Thyroid gland (tissue), 4 donors: Measurements from ENCODE around the gene OR51B2. TPM values are rescaled to one million over a fixed set of nuclear protein-coding genes. Genes with fewer than 3 reads are reported as not detected.

Experiments
- DNase-seq, 2 donors: peaks; one replicate each; pipeline ENCODE4 v3.0.0-alpha.2; 2019
- H3K27ac ChIP-seq, 3 donors: fragments of 200-600 bp; sonication (generic); 1 replicate in 2 of 3; 2 replicates in 1 of 3; pipeline ENCODE4 v1.5.1; 2016 to 2019; ENCODE audit warnings: mild to moderate bottlenecking in 1 of 3, moderate library complexity in 1 of 3
- H3K27me3 ChIP-seq: fragments of 200-600 bp; sonication (generic); one replicate; pipeline ENCODE4 v1.5.1; 2019
- H3K36me3 ChIP-seq, 2 donors: fragments of 200-600 bp; sonication (generic); one replicate each; pipeline ENCODE4 v1.5.1; 2016 to 2019
- H3K4me1 ChIP-seq, 2 donors: fragments of 200-600 bp; sonication (generic); one replicate each; pipeline ENCODE4 v1.5.1; 2017 to 2019
- H3K4me3 ChIP-seq, 3 donors: fragments of 200-600 bp; sonication (generic); replicated peaks in 1 of 3; 1 replicate in 2 of 3; 2 replicates in 1 of 3; pipeline ENCODE4 v1.5.1; 2016; ENCODE audit warnings: mild to moderate bottlenecking in 1 of 3
- H3K9me3 ChIP-seq: fragments of 200-600 bp; sonication (generic); one replicate; pipeline ENCODE4 v1.5.1; 2017
- CTCF ChIP-seq, 6 experiments: fragments of 200-600 bp in 3 of 6; fragments of 450-650 bp in 3 of 6; sonication (generic) in 3 of 6; IDR thresholded peaks; one replicate each; pipeline ENCODE4 v1.5.1; 2016 to 2019; ENCODE audit warnings: antibody characterized with exemption in 6 of 6, mild to moderate bottlenecking in 2 of 6, inconsistent platforms in 1 of 6, moderate library complexity in 1 of 6
- POLR2A ChIP-seq, 2 donors: fragments of 450-650 bp; IDR thresholded peaks; one replicate each; pipeline ENCODE4 v1.6.1; 2017; ENCODE audit warnings: antibody characterized with exemption in 2 of 2, mild to moderate bottlenecking in 2 of 2, moderate library complexity in 1 of 2
- WGBS, 2 donors: methylation state at CpG; one replicate each; pipeline ENCODE4 v1.1.5; 2017; 5-methylcytosine and 5-hydroxymethylcytosine counted together
- intact Hi-C: fragments of 100-400 bp; cut with DNase I; formaldehyde crosslinking; loops from one replicate; pipeline ENCODE4 v1.15.1; 2023
- total RNA-seq, 4 donors: library from RNA; depleted of rRNA; stranded (reverse); fragments of >200 nt; gene quantifications; one replicate each; pipeline ENCODE4 v1.2.3, GENCODE V29; 2016

OR51B2 gene
- total RNA-seq, 4 donors from 2014 or later = not detected

GRCh38 chr11:5286901-5287300 lies 37.2 kb downstream of the OR51B2 start:
- Histone ChIP-seq H3K27ac (no peak overlapping the region), H3K4me3 (no peak overlapping the region), H3K27me3 (no peaks in the 10 kb centered on the region), H3K4me1 (no peaks in the 10 kb centered on the region), H3K9me3 (no peaks in the 10 kb centered on the region), H3K36me3 (no peaks in the 10 kb centered on the region)
- DNase-seq = no peak
- WGBS, 2 donors = 80 to 82% methylated on average over 3 of the region's 3 CpGs
- intact Hi-C loops = no loop called here
- no peak for TF ChIP-seq POLR2A (IDR thresholded peaks at IDR 0.05)
- no peak for TF ChIP-seq CTCF (IDR thresholded peaks at IDR 0.05)

GRCh38 chr11:5286351-5286750 lies 37.7 kb downstream of the OR51B2 start:
- TF ChIP-seq CTCF (IDR thresholded peaks at IDR 0.05) (no peak), POLR2A (IDR thresholded peaks at IDR 0.05) (no peak)

GRCh38 chr11:5285703-5286340 lies 38.3 kb downstream of the OR51B2 start:
- TF ChIP-seq POLR2A (IDR thresholded peaks at IDR 0.05) (no peak), CTCF (IDR thresholded peaks at IDR 0.05) (no peak)
- intact Hi-C loops = no loop called here

More at GRCh38 chr11:5286351-5286750, 37.7 kb downstream of the OR51B2 start:
- Histone ChIP-seq H3K9me3 (no peaks in the 10 kb centered on the region), H3K27ac (no peak overlapping the region), H3K4me3 (no peak overlapping the region), H3K4me1 (no peaks in the 10 kb centered on the region), H3K27me3 (no peaks in the 10 kb centered on the region), H3K36me3 (no peaks in the 10 kb centered on the region)
- no peak for DNase-seq
- WGBS, 2 donors = 35 to 44% methylated on average over 1 of the region's 1 CpG
- intact Hi-C loops = no loop called here

GRCh38 chr11:5284637-5285036 lies 39.5 kb downstream of the OR51B2 start:
- Histone ChIP-seq H3K36me3 (no peaks in the 10 kb centered on the region), H3K4me1 (no peaks in the 10 kb centered on the region), H3K4me3 (no peak overlapping the region), H3K27me3 (no peaks in the 10 kb centered on the region), H3K27ac (no peak overlapping the region), H3K9me3 (no peaks in the 10 kb centered on the region)
- TF ChIP-seq CTCF (IDR thresholded peaks at IDR 0.05) (no peak), POLR2A (IDR thresholded peaks at IDR 0.05) (no peak)
- intact Hi-C loops = no loop called here
- 80 to 96% methylated on average over 2 of the region's 2 CpGs for WGBS, 2 donors
- DNase-seq = no peak

More at GRCh38 chr11:5285703-5286340, 38.3 kb downstream of the OR51B2 start:
- WGBS, 2 donors = 85 to 86% methylated on average over 4 of the region's 4 CpGs
- Histone ChIP-seq H3K27ac (no peak overlapping the region), H3K9me3 (no peaks in the 10 kb centered on the region), H3K27me3 (no peaks in the 10 kb centered on the region), H3K36me3 (no peaks in the 10 kb centered on the region), H3K4me3 (no peak overlapping the region), H3K4me1 (no peaks in the 10 kb centered on the region)
- DNase-seq = no peak

GRCh38 chr11:5283882-5284281 lies 40.2 kb downstream of the OR51B2 start:
- intact Hi-C loops = no loop called here
- H3K27ac ChIP-seq = no peak overlapping the region
- no peaks in the 10 kb centered on the region for H3K9me3 ChIP-seq
- H3K4me3 ChIP-seq = no peak overlapping the region
- TF ChIP-seq POLR2A (IDR thresholded peaks at IDR 0.05) (no peak), CTCF (IDR thresholded peaks at IDR 0.05) (no peak)
- H3K4me1 ChIP-seq = no peaks in the 10 kb centered on the region
- H3K27me3 ChIP-seq = no peaks in the 10 kb centered on the region
- WGBS, 2 donors = 64 to 71% methylated on average over 1 of the region's 1 CpG
- DNase-seq = no peak
- H3K36me3 ChIP-seq = no peaks in the 10 kb centered on the region
